HEK293 (cell line): ENCODE results near the gene MGAT4A.

Experiments
- CTCF ChIP-seq: fragments of 450-650 bp; formaldehyde crosslinking; IDR thresholded peaks from 2 replicates; pipeline ENCODE4 v1.5.1; 2016; ENCODE audit warnings: missing biosample characterization, missing genetic modification characterization
- ZIC2 ChIP-seq: fragments of 450-650 bp; formaldehyde crosslinking; IDR thresholded peaks from 2 replicates; pipeline ENCODE4 v1.5.1; 2016; ENCODE audit warnings: missing biosample characterization, missing genetic modification characterization
- ZNF624 ChIP-seq: fragments of 450-650 bp; formaldehyde crosslinking; IDR thresholded peaks from 2 replicates; pipeline ENCODE4 v1.5.1; 2017; ENCODE audit warnings: missing biosample characterization, missing genetic modification characterization
- ZNF704 ChIP-seq: fragments of 450-650 bp; formaldehyde crosslinking; IDR thresholded peaks from 2 replicates; pipeline ENCODE4 v1.5.1; 2016; ENCODE audit warnings: missing biosample characterization, missing genetic modification characterization
- ZNF776 ChIP-seq: fragments of 450-650 bp; formaldehyde crosslinking; IDR thresholded peaks from 2 replicates; pipeline ENCODE4 v1.5.0; 2017; ENCODE audit warnings: missing biosample characterization, missing genetic modification characterization, borderline replicate concordance

GRCh38 chr2:98608116-98608961 lies 122.6 kb downstream of the MGAT4A start, which contains the start of the genes COA5 and UNC50:
- TF ChIP-seq ZNF776 (tag by site-specific recombination) (no peak), ZIC2 (tag by site-specific recombination) (0 out of 2 replicates have a peak, but pooled peaks have one; percentile 27), ZNF704 (no peak), CTCF (tag by site-specific recombination) (peak; percentile 84), ZNF624 (tag by site-specific recombination) (no peak)
